Stimulated activated CD4-positive, alpha-beta T cell treated with anti-CD3 and anti-CD28 coated beads, TNF-alpha, amount 100 ng/mL, for 1 hour (primary cell): ENCODE data around the gene TP53I11.

Experiments used
- DNase-seq, 3 donors: peaks; one replicate each; pipeline ENCODE4 v3.0.0-alpha.2; 2020; ENCODE audit warnings: low read depth in 3 of 3, low spot score in 1 of 3

The TP53I11 gene

GRCh38 chr11:44941259-44942021 lies 9.2 kb downstream of the TP53I11 start:
- DNase-seq: no peak

- no peak for DNase-seq
Observed at GRCh38 chr11:44940835-44941234, 9.8 kb downstream of the TP53I11 start.

GRCh38 chr11:44940404-44940803 lies 10.3 kb downstream of the TP53I11 start:
- DNase-seq: no peak

- DNase-seq: no peak
Observed at GRCh38 chr11:44939673-44940395, 10.8 kb downstream of the TP53I11 start.

- DNase-seq: no peak
Observed at GRCh38 chr11:44938066-44938691, 12.5 kb downstream of the TP53I11 start.

GRCh38 chr11:44936951-44937543 lies 13.6 kb downstream of the TP53I11 start:
- no peak for DNase-seq

- peak; percentile 61 to 84 (median 70) for DNase-seq
Observed at GRCh38 chr11:44936525-44936924, 14.2 kb downstream of the TP53I11 start.

- DNase-seq: no peak
Observed at GRCh38 chr11:44934735-44935250, 15.9 kb downstream of the TP53I11 start.

GRCh38 chr11:44934110-44934509 lies 16.6 kb downstream of the TP53I11 start:
- no peak for DNase-seq

GRCh38 chr11:44931466-44931865 lies 19.2 kb downstream of the TP53I11 start:
- DNase-seq: no peak

GRCh38 chr11:44930588-44931302 lies 19.9 kb downstream of the TP53I11 start:
- DNase-seq: no peak

GRCh38 chr11:44928816-44929215 lies 21.9 kb downstream of the TP53I11 start:
- DNase-seq: no peak

- DNase-seq: no peak
Observed at GRCh38 chr11:44928144-44928543, 22.5 kb downstream of the TP53I11 start.

GRCh38 chr11:44927174-44927661 lies 23.5 kb downstream of the TP53I11 start:
- peak in 2 of 3 donors; percentile 33 to 41 for DNase-seq

GRCh38 chr11:44926036-44926435 lies 24.6 kb downstream of the TP53I11 start:
- DNase-seq: no peak

- no peak for DNase-seq
Observed at GRCh38 chr11:44923806-44924205, 26.9 kb downstream of the TP53I11 start.

GRCh38 chr11:44923115-44923514 lies 27.6 kb downstream of the TP53I11 start:
- DNase-seq: no peak

- DNase-seq: no peak
Observed at GRCh38 chr11:44920451-44920850, 30.2 kb downstream of the TP53I11 start.

GRCh38 chr11:44917741-44918140 lies 32.9 kb downstream of the TP53I11 start:
- DNase-seq: no peak

- no peak for DNase-seq
Observed at GRCh38 chr11:44916801-44917385, 33.8 kb downstream of the TP53I11 start.
